ENCODE results near the gene MMP19. TPM values are rescaled to one million over a fixed set of nuclear protein-coding genes. Genes with fewer than 3 reads are reported as not detected.

MMP19 gene
- total RNA-seq, 4 donors from 2014 or later, result 1.4 to 29.5 (median 7.2) TPM

- H3K4me1 ChIP-seq, result peaks cover 0 to 22% (median 10%) of the 10 kb centered on the region in 3 donors
- no peak overlapping the region for H3K4me3 ChIP-seq
- TF ChIP-seq CTCF (IDR thresholded peaks at IDR 0.05) (no peak), EP300 (IDR thresholded peaks at IDR 0.05) (no peak), POLR2A (IDR thresholded peaks at IDR 0.05) (no peak), POLR2AphosphoS5 (IDR thresholded peaks at IDR 0.05) (no peak)
- no peaks in the 10 kb centered on the region for H3K9me3 ChIP-seq
- 69 to 72% methylated on average over 4 to 7 of the region's 7 CpGs for WGBS, 2 donors (ENCODE audit: low coverage in 1 of 2)
- peak overlapping the region in 2 of 4 donors; percentile 86 to 90 for H3K27ac ChIP-seq
- no peaks in the 10 kb centered on the region for H3K36me3 ChIP-seq
- ATAC-seq, result no peak
- H3K27me3 ChIP-seq, result peaks cover 29% of the 10 kb centered on the region
Observed at GRCh38 chr12:55849616-55850343, 7.0 kb upstream of the MMP19 start.

DNA sequence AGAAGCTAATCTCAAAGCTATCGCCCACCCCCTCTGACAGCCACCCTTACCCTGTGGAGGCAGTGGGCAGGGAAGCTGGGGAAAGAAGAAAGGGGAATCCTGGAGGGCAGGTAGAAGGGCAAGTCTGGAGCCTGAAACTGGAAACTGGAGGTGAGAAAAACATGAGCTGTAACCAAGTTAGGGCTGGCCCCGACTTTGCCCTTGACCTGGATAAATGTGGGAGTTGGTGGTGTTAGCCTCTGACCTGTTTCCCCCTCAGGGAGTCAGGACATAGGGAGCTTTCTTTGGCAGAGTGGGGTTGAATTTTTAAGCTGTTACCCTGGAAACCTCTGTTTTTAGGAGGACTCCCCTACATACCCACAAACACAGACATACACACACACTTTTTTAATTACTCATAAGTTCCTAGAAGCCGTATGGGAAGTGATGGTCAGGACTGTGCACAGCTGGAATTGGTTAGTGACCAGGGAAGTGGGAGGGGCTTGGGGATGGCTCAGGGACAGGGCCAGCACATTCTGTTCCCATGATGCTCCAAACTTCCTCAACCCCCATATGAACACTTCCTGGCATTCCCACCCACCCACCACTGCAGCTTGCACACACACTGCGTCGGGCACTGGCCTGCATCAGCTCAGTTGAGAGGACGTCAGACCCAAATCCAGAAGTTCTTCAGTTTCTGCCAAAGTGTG, 5.0 kb upstream of the MMP19 start:
- H3K4me3 ChIP-seq, result peak overlapping the region in 1 of 2 donors; percentile 19
- ATAC-seq, result peak; percentile 96
- H3K36me3 ChIP-seq, result no peaks in the 10 kb centered on the region
- 24% methylated on average over 4 to 6 of the region's 6 CpGs for WGBS, 2 donors (ENCODE audit: low coverage in 1 of 2)
- peaks cover 29% of the 10 kb centered on the region for H3K27me3 ChIP-seq
- no peaks in the 10 kb centered on the region for H3K9me3 ChIP-seq
- H3K4me1 ChIP-seq, result peaks cover 0 to 22% (median 10%) of the 10 kb centered on the region in 3 donors
- peak; percentile 45 to 46 for TF ChIP-seq POLR2A (IDR thresholded peaks at IDR 0.05)
- TF ChIP-seq CTCF (IDR thresholded peaks at IDR 0.05), result no peak
- TF ChIP-seq POLR2AphosphoS5 (IDR thresholded peaks at IDR 0.05), result peak; percentile 97
- peak; percentile 59 for TF ChIP-seq EP300 (IDR thresholded peaks at IDR 0.05)
- H3K27ac ChIP-seq, result peak overlapping the region; percentile 86 to 92 (median 88)

DNA sequence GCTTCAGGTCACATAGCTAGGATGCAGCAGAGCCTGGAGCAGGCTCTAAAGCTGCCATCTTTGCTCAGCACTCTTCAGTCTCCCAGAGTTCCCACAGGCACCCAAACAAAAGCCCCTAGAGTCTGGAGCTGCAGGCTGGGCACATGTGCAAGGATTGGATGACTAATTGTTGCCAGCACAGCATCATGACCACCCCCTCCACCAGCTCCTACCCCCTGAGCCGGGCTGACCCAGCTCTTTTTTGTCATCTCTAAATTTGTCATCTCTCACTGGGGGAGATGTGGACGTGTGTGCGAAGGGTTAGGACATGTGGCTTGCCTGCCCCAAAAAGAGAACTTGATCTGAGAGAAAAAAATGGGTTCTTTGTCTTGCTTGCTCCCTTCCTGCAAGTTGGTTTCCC, 4.3 kb upstream of the MMP19 start:
- H3K4me3 ChIP-seq, result no peak overlapping the region
- peaks cover 35% of the 10 kb centered on the region for H3K27me3 ChIP-seq
- no peaks in the 10 kb centered on the region for H3K36me3 ChIP-seq
- ATAC-seq, result peak; percentile 10
- H3K9me3 ChIP-seq, result no peaks in the 10 kb centered on the region
- whole genome bisulfite sequencing, 2 donors (ENCODE audit: low coverage in 1 of 2), result no CpG with 5 or more reads among the region's 3 CpGs
- peaks cover 0 to 22% (median 10%) of the 10 kb centered on the region in 3 donors for H3K4me1 ChIP-seq
- H3K27ac ChIP-seq, result peak overlapping the region; percentile 86 to 92 (median 88)
- no peak for TF ChIP-seq CTCF (IDR thresholded peaks at IDR 0.05)
- TF ChIP-seq POLR2A (IDR thresholded peaks at IDR 0.05), result no peak
- peak; percentile 32 for TF ChIP-seq POLR2AphosphoS5 (IDR thresholded peaks at IDR 0.05)

GRCh38 chr12:55845785-55846496, 3.2 kb upstream of the MMP19 start:
- Histone ChIP-seq H3K36me3 (no peaks in the 10 kb centered on the region), H3K4me1 (peaks cover 0 to 22% (median 10%) of the 10 kb centered on the region in 3 donors), H3K27ac (peak overlapping the region in 3 of 4 donors; percentile 86 to 90 (median 87)), H3K27me3 (peaks cover 31% of the 10 kb centered on the region), H3K9me3 (no peaks in the 10 kb centered on the region), H3K4me3 (no peak overlapping the region)
- no peak for ATAC-seq
- no peak for TF ChIP-seq CTCF (IDR thresholded peaks at IDR 0.05)
- no peak for TF ChIP-seq POLR2A (IDR thresholded peaks at IDR 0.05)
- no peak for TF ChIP-seq POLR2AphosphoS5 (IDR thresholded peaks at IDR 0.05)
- no peak for TF ChIP-seq EP300 (IDR thresholded peaks at IDR 0.05)
- 66 to 79% methylated on average over 5 to 7 of the region's 7 CpGs for WGBS, 2 donors (ENCODE audit: low coverage in 1 of 2)

Measured in gastroesophageal sphincter (tissue), 4 donors.